ENCODE measurements around the gene THAP7. TPM values are rescaled to one million over a fixed set of nuclear protein-coding genes. Genes with fewer than 3 reads are reported as not detected.

Gene THAP7
- total and polyA plus RNA-seq, 9 of the 15 experiments (the other 6 are each of a cell fraction or from before 2014, with no cell fraction given): 7.9 to 263 (median 84.1) TPM

DNA sequence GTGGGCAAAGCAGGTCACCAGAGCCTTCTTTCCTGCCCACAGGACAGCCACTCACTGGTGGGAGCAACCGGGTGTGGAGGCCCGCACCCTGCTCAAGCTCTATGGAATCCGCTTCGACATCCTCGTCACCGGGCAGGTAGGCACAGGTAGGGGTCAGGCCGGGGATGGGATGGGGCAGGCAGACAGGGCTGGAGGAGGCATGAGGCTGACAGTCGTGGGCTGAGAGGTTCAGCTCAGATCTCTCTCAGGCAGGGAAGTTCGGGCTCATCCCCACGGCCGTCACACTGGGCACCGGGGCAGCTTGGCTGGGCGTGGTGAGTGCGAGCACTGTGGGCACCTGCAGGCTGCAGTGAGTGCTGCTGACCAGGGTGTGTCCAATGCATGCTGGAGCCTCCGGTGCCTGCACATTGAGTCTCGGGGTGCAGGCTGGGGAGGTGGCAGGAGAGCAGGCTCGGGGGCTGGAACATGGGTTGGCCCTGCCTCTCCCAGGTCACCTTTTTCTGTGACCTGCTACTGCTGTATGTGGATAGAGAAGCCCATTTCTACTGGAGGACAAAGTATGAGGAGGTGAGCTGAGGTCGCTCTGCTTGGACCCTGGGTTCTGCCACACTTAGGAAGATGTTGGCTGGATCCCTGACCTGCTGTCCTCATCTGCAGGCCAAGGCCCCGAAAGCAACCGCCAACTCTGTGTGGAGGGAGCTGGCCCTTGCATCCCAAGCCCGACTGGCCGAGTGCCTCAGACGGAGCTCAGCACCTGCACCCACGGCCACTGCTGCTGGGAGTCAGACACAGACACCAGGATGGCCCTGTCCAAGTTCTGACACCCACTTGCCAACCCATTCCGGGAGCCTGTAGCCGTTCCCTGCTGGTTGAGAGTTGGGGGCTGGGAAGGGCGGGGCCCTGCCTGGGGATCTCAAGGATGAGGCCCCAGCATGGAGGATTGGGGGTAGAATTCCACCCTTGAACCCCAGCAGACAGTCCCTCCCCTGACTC is 24.1 kb upstream of the THAP7 start (continued):
- TF ChIP-seq, protein P1, sequence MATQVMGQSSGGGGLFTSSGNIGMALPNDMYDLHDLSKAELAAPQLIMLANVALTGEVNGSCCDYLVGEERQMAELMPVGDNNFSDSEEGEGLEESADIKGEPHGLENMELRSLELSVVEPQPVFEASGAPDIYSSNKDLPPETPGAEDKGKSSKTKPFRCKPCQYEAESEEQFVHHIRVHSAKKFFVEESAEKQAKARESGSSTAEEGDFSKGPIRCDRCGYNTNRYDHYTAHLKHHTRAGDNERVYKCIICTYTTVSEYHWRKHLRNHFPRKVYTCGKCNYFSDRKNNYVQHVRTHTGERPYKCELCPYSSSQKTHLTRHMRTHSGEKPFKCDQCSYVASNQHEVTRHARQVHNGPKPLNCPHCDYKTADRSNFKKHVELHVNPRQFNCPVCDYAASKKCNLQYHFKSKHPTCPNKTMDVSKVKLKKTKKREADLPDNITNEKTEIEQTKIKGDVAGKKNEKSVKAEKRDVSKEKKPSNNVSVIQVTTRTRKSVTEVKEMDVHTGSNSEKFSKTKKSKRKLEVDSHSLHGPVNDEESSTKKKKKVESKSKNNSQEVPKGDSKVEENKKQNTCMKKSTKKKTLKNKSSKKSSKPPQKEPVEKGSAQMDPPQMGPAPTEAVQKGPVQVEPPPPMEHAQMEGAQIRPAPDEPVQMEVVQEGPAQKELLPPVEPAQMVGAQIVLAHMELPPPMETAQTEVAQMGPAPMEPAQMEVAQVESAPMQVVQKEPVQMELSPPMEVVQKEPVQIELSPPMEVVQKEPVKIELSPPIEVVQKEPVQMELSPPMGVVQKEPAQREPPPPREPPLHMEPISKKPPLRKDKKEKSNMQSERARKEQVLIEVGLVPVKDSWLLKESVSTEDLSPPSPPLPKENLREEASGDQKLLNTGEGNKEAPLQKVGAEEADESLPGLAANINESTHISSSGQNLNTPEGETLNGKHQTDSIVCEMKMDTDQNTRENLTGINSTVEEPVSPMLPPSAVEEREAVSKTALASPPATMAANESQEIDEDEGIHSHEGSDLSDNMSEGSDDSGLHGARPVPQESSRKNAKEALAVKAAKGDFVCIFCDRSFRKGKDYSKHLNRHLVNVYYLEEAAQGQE (IDR thresholded peaks at IDR 0.05; ENCODE audit: borderline replicate concordance): no peak; the same call in 1 of the 2 replicates
- TF ChIP-seq, protein P1 (CRISPR knock-in tag; IDR thresholded peaks at IDR 0.05; ENCODE audit: low read depth): 0 out of 2 replicates have a peak, but pooled peaks have one; percentile 56
- TF ChIP-seq NR2F6 (CRISPR knock-in tag; IDR thresholded peaks at IDR 0.05): peak; percentile 56; the same call in 1 of the 2 replicates
- no peak for TF ChIP-seq PTBP1 (IDR thresholded peaks at IDR 0.05; ENCODE audit: low read depth, low read length)
- TF ChIP-seq, protein P2, sequence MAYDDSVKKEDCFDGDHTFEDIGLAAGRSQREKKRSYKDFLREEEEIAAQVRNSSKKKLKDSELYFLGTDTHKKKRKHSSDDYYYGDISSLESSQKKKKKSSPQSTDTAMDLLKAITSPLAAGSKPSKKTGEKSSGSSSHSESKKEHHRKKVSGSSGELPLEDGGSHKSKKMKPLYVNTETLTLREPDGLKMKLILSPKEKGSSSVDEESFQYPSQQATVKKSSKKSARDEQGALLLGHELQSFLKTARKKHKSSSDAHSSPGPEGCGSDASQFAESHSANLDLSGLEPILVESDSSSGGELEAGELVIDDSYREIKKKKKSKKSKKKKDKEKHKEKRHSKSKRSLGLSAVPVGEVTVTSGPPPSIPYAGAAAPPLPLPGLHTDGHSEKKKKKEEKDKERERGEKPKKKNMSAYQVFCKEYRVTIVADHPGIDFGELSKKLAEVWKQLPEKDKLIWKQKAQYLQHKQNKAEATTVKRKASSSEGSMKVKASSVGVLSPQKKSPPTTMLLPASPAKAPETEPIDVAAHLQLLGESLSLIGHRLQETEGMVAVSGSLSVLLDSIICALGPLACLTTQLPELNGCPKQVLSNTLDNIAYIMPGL (CRISPR knock-in tag; IDR thresholded peaks at IDR 0.05): no peak
- no peak for TF ChIP-seq TAL1 (IDR thresholded peaks at IDR 0.05)
- TF ChIP-seq, protein P3, sequence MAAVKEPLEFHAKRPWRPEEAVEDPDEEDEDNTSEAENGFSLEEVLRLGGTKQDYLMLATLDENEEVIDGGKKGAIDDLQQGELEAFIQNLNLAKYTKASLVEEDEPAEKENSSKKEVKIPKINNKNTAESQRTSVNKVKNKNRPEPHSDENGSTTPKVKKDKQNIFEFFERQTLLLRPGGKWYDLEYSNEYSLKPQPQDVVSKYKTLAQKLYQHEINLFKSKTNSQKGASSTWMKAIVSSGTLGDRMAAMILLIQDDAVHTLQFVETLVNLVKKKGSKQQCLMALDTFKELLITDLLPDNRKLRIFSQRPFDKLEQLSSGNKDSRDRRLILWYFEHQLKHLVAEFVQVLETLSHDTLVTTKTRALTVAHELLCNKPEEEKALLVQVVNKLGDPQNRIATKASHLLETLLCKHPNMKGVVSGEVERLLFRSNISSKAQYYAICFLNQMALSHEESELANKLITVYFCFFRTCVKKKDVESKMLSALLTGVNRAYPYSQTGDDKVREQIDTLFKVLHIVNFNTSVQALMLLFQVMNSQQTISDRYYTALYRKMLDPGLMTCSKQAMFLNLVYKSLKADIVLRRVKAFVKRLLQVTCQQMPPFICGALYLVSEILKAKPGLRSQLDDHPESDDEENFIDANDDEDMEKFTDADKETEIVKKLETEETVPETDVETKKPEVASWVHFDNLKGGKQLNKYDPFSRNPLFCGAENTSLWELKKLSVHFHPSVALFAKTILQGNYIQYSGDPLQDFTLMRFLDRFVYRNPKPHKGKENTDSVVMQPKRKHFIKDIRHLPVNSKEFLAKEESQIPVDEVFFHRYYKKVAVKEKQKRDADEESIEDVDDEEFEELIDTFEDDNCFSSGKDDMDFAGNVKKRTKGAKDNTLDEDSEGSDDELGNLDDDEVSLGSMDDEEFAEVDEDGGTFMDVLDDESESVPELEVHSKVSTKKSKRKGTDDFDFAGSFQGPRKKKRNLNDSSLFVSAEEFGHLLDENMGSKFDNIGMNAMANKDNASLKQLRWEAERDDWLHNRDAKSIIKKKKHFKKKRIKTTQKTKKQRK (IDR thresholded peaks at IDR 0.05; ENCODE audit: borderline replicate concordance, low read depth, low read length): no peak
- TF ChIP-seq CREBBP (IDR thresholded peaks at IDR 0.05; ENCODE audit: low read depth, low read length): no peak
- TF ChIP-seq, protein P4, sequence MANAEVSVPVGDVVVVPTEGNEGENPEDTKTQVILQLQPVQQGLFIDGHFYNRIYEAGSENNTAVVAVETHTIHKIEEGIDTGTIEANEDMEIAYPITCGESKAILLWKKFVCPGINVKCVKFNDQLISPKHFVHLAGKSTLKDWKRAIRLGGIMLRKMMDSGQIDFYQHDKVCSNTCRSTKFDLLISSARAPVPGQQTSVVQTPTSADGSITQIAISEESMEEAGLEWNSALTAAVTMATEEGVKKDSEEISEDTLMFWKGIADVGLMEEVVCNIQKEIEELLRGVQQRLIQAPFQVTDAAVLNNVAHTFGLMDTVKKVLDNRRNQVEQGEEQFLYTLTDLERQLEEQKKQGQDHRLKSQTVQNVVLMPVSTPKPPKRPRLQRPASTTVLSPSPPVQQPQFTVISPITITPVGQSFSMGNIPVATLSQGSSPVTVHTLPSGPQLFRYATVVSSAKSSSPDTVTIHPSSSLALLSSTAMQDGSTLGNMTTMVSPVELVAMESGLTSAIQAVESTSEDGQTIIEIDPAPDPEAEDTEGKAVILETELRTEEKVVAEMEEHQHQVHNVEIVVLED (CRISPR knock-in tag; IDR thresholded peaks at IDR 0.05): 0 out of 2 replicates have a peak, but pooled peaks have one; percentile 38
- TF ChIP-seq FIP1L1 (IDR thresholded peaks at IDR 0.05; ENCODE audit: low read depth, low read length, poor library complexity, severe bottlenecking): peak; percentile 33
- peak; percentile 69; the same call in 1 of the 2 replicates for TF ChIP-seq ZNF583 (CRISPR knock-in tag; IDR thresholded peaks at IDR 0.05)
